GM12864 (cell line): ENCODE measurements around the gene SLFN12L.

Experiments
- DNase-seq: peaks from one replicate; pipeline ENCODE4 v3.0.0-alpha.2; 2011; ENCODE audit warnings: low read depth
- H3K4me3 ChIP-seq: 2 replicates; pipeline ENCODE4 v1.5.1; 2011; ENCODE audit warnings: mild to moderate bottlenecking, low read depth, low read length, control low read depth
- CTCF ChIP-seq: IDR thresholded peaks from 2 replicates; pipeline ENCODE4 v1.5.1; 2011; ENCODE audit warnings: low read depth, mild to moderate bottlenecking, moderate library complexity, low read length, control low read depth, inconsistent platforms; ENCODE audit errors: missing control alignments

SLFN12L gene

GRCh38 chr17:35496451-35497290 lies 40.8 kb downstream of the SLFN12L start:
- H3K4me3 ChIP-seq = no peak overlapping the region
- no peak for DNase-seq
- TF ChIP-seq CTCF = no peak

- DNase-seq = no peak
- H3K4me3 ChIP-seq = no peak overlapping the region
- no peak for TF ChIP-seq CTCF
Observed at GRCh38 chr17:35493040-35493439, 44.4 kb downstream of the SLFN12L start.

- TF ChIP-seq CTCF = no peak
- no peak overlapping the region for H3K4me3 ChIP-seq
- DNase-seq = no peak
Observed at GRCh38 chr17:35491417-35491816, 46.1 kb downstream of the SLFN12L start.

GRCh38 chr17:35489944-35490343 lies 47.5 kb downstream of the SLFN12L start:
- no peak for TF ChIP-seq CTCF
- DNase-seq = no peak

GRCh38 chr17:35488991-35489390 lies 48.5 kb downstream of the SLFN12L start:
- no peak for DNase-seq
- no peak overlapping the region for H3K4me3 ChIP-seq
- TF ChIP-seq CTCF = no peak

More at GRCh38 chr17:35489944-35490343, 47.5 kb downstream of the SLFN12L start:
- no peak overlapping the region for H3K4me3 ChIP-seq

- peak overlapping the region; percentile 62 for H3K4me3 ChIP-seq
- DNase-seq = peak; percentile 55
- no peak for TF ChIP-seq CTCF
Observed at GRCh38 chr17:35486920-35487732, 50.4 kb downstream of the SLFN12L start.
